HG03432 (cell line): ENCODE results near the gene AZIN2.
A peak's percentile ranks its signal among the peaks of the same experiment; 100 is the strongest.
"Not testable (repeated sequence)": the region's sequence is repeated elsewhere in the genome, so short reads cannot be mapped to it uniquely, and the experiment has no call there.

Source experiments
- ATAC-seq: cut with Tn5 transposase; IDR thresholded peaks from one replicate; pipeline ENCODE4 v1.9.1; 2021; ENCODE audit warnings: mild to moderate bottlenecking, moderate library complexity; ENCODE audit not compliant: unreplicated experiment

AZIN2 gene

DNA sequence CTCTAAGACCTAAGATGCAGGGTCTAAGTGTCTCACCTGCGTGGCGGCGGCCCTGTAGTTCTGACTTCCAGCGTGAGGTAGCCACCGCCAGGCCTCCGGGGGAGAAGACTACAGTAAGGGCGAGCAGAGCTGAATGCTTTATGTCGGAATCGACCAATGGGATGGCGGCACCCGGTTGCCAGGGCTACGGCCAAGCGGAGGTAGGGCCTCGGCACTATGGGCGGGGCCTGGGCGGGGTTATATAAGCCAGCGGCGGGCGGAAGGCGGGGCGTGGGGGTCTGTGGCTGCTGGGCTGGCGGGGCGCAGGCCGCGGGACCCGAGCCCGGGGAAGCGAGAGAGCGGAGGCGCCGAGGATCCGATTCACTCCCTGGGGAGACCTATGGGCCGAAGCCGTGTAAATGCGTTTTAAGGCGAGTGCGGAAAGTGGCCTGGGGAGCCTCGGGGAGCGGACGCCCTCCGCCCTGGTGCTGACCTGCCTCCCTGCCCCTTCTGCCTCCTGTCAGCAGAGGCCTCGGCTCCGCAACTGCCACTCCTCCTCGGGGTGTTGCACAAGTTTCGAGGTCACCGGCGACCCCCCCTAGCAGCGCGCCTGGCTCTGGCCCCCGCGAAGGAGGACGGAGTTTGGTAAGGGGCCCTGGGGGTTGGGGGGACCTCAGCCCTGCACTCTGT lies at the start of gene AZIN2:
Gene AZIN2 (plus strand): TSS at position 269 of the 669 bp plus-strand sequence. CDS start 1,097 bp downstream, outside the sequence.
- ATAC-seq: peak; percentile 98

DNA sequence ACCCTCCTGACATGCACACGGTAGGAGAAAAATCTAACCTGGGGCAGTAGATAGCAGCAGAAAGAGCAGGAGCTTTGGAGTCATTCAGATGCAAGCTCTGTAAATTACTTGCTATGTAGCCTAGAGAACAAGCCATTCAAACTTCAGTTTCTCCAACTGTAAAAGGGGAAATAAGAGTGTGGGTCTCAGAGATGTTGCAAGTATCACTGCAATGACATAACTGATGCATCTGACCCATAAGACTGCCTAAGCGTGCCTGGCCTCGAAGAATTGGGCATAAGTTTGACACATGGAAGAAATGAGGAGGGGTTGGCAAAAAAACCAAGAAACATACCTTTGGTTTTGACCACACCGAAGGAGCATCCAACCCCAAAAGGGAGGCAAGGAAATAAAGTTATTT lies 49.4 kb upstream of the AZIN2 start:
- no peak for ATAC-seq

DNA sequence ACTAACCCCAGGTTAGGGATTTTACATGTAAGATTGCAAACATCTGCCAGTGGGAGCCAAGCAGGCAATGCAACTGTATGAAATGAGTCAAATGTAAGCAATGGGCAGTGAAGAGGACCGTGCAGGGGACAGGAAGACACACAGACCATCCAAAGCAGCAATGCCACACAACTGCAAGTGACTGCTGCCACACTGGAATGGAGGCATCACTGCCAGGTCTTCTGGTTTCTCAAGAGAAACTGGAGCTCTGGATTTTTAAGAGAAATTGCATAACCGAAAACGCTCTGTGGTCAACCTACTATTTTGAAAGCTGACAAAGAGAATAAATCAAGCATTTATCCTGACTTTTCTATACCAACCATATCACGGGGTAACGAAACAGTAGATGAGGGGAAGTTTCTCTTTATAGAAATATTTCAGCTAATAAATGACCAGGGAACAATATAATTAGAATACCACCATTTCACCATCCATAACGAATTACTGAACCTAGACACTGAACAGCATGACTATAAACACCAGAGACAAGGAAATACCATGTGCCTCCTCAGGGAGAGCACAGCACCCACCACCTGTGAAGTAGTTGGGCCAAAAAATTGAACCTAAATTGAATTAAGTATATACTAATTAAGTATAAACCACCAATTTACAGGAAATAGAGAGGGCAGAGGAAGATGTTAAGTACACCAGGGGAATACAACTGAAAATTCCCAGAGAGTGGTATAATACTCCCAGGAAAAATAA lies 48.7 kb upstream of the AZIN2 start:
- ATAC-seq: no peak

DNA sequence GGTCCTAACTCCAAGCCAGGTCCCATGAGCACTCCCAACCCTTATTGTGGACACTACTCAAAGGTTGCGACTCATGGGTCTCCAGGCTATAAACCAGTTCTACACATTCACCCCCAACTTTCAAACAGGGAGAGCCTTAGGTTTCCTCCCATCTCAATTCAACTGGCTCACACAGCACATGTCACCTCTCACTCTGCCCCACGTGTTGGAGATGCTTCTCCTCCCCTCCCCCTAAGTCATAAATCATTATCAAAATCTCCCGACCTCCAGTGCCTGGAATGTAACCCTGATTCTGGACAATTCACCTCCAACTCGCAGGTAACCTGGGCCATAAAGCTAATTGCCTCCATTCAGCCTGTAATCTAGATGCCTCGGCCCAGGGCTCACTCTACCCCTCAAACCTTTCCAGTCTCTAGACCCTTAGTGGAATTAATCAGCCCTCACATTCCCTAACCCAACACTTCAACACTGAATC lies 44.9 kb upstream of the AZIN2 start:
- ATAC-seq: no peak

DNA sequence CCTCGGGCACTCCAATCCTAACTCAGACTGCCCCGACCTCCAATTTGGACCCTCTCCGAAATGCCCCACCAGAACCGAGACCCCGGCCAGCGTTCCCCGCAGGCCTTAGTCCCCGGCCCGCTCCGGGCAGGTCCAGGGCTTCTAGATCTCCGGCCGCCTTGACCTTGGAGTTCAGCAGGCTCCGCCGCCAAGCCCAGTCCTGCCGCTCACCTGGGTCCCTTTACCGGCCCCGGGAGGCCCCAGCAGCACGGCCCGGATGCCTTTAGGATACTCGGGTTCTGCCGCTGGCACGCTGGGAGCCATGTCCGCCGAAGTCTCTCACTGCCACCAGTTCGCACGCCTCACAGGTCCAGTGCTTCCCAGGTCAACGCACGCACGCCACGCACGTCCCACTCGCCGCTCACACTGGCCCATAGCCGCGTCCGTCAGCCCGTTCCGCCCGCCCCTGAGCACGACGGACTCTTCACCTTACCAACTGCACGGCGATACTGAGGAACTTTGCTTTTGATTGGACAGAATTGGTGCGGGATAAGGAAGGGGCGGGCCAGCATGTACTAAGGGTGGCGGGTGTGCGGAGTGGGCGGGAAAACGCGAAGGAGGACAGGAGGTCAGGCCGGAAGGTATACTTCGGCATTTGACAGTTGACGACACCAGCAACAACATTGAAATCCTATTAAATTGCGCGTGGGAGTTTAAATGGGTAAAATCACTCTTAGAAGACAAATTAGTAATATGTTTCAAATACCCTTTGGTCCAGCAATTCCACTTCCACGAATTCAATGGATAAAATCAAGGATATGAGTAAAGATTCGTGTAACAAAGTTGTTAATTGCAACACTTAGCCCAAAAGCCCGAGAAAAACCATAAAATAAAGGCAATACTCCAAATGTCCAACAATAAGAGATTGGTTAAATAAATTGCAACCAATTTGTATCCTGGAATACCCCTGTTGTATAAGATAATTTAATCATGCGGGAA lies 44.1 kb upstream of the AZIN2 start, which contains the start of gene AK2:
Gene AK2 (minus strand): TSS at position 358 of the 978 bp plus-strand sequence. CDS start 55 bp downstream, at position 303.
- peak; percentile 98 for ATAC-seq

DNA sequence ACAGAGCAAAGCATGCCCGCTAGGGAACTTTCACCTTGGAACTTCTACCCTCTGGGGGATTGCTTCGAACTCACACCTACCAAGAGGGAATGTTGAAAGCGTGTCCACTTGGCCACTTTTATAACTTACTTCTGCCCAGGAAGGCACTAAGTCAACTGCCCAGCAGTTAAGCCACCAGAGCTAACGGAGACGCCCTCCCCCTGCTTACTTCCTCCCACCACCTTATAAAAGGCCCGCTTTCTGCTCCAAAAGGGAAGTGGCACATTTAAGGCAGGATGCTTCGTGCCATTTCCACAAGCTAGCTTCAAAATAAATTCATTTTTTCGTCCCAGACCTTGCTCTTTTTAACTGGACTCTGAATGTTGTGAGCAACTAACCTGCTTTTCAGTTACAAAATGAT lies 41.1 kb upstream of the AZIN2 start:
- ATAC-seq: no peak

DNA sequence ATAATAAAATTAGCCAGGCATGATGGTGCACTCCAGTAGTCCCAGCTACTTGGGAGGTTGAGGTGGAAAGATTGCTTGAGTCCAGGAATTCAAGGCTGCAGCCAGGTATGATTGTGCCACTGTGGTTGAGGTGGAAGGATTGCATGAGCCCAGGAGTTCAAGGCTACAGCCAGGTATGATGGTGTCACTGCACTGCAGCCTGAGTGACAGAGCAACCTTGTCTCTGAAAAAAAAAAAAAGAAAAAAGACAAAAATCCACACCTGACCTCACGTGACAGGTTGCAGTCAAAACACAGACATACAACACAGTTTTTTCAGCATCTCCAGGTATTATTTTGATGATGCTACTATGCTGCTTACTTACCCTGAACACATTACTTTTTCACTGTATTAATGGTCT lies 39.9 kb upstream of the AZIN2 start:
- no peak for ATAC-seq

DNA sequence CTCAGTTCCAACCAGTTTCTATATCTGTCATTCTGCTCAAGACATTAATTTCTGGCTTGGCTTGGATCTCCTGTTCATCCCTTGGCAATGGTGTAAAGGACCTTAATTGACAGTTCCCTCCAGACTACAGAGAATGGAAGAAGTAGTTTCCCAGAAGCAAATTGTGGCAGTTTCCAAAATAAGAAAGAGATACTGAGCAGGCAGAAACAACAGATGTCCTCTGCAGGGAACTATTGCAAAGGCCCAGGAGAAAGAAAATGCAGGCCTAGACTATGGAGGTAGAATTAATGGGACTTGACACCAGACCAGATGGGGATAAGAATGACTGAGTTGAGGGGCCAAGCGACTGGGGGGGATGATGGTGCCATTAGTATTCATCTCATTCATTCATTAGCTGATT lies 38.1 kb upstream of the AZIN2 start:
- ATAC-seq: no peak

DNA sequence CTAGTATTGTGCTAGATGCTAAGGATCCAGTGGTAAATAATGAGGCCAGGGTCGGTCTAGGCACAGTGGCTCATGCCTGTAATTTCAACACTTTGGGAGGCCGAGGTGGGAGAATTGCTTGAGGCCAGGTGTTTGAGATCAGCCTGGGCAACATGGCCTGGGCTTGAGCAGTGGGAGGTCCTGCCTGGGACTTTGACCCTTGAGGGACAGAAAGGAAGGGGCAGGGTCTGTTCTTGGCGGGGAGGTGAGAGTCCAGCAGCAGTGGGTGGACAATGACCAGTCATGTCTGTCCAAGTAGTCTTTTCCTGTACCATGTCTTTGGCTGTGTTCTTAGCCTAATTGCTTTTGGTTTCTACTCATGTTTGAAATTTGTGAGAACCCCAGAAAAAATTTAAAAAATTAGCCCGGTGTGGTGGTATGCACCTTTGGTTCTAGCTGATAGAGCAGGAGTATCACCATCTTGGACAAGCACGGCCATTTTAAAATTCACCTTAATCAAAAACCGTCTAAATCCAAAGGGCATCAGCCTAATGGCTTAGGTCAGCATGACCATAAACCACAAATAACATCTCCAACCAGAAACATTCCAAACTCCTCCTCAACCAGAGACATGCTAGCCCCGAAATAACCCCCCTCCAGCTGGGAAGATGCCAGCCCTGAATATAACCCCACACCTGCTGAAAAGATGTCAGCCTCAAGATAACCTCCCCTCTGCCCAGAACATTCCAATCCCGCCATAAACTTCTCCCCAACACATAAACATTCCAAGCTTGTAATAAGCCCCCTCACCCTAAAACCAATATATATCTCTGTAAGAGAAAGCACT lies 37.5 kb upstream of the AZIN2 start:
- ATAC-seq: no peak

DNA sequence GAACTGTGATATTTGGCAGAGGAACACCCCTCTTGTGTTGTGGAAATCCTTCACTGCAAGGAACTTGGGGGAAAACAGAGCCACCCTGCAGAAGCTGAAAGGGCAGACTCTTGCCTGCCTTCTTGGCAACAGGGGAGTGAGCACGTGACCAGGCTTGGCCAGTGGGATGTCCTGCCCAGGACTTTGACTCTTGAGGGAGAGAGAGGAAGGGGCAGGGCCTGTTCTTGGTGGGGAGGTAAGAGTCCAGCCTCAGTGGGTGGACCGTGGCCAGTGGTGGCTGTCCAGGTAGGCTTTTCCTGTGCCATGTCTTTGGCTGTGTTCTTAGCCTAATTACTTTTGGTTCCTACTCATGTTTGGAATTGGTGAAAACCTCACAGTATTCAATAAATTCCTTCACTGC lies 35.7 kb upstream of the AZIN2 start:
- ATAC-seq: no peak

DNA sequence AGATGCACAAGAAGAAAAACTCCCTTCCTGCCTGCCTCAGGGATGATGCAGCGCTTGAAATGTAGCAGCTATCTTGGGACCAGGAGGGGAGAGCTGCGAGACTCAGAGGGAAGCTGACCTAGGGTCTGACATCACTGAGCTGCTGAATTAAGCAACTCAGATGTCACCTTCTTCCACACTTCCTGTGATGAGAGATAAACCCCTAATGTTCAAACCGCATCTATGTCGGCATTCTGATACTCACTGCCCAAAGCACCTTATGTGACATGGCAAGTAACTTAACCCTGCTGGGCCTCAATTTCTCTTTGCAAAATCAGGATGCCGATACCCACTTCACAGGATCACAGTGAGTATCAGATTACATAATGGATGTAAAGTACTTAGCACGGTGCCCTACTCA lies 35.1 kb upstream of the AZIN2 start:
- ATAC-seq: no peak

DNA sequence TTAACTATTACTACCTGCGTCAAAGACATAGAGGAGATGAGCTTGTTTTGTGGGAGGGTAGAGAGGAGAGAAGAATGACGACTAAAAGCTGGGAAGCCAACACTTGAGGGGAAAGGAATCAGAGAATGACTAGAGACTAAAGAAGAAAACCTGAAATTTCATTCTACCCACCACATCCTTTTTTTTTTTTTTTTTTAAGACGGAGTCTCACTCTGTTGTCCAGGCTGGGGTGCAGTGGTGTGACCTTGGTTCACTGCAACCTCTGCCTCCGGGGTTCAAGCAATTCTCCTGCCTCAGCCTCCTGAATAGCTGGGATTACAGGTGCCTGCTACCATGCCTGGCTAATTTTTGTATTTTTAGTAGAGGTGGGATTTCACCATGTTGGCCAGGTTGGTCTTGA lies 34.7 kb upstream of the AZIN2 start:
- not testable (repeated sequence) for ATAC-seq

DNA sequence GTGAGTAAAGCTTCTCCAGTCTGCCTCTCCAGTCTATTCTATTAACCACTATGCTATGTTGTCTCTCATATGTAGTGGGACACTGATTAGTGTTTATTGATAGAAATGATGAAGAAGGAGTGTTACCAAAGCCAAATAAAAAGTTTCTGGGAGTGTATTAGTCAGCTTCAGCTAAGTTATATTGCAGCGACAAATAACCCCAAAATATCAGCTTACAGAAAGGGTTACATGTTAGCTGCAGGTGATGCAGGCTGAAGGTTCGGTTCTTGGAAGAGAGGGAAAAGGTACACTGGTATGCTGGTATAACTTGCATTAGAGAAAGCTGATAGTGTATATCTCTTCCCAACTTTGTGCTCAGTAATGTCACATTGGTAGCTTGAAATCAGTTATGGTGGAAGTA lies 33.7 kb upstream of the AZIN2 start:
- no peak for ATAC-seq

DNA sequence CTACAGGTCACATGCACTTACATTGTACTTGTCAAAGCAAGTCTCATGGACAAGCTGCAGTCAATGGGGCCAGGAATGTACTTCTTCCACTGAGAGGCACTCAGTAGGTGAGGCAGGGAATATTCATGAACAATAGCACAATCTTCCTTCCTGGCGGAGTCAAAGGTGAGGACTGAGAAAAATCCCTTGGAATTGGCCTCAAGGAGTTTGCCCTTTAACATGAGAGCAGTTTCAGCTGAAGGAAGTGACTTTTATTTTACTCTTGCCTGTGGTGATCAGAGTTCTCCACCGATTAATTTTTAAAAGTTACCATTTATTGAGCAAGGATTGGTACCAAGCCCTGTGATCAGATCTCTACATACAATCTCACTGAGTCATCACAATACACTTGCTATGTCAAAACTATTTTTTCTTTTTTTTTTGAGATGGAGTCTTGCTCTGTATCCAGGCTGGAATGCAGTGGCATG lies 33.1 kb upstream of the AZIN2 start:
- ATAC-seq: no peak

DNA sequence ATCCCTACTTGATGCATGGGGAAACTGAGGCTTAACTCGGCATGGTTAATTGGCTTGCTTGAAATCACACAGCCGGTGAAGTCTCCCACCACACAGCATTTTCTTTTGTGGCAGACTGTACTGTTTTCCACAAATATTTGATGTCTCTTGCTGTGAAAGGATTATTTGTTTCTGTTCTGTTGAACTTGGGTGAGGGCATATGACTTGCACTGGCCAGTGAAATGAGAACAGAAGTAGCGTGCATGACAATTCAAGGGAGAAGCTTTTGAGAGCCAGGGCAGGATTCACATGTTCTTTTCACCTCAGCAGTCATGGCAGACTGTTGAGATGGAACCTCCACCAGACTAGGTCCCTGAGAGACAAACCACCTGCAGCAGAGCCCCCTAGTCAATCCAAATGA lies 32.5 kb upstream of the AZIN2 start:
- no peak for ATAC-seq

DNA sequence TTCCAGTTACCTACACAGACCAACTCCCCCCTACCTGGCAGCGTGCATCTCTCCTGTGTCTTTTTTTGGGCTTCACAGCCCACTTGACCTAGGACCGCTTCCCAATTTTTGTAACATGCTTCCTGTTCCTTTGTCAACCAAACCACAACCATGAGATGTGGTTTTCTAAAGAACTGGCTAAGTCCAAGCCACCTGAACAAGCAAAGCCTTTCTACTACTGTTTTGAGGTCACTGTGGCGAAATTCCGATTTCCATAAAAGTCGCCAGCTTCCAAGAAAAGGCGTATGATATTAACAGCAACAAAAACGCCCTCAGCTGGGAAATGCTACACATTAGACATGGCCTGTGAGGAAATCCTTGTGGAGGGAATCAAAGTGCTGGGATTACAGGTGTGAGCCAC lies 31.6 kb upstream of the AZIN2 start:
- no peak for ATAC-seq

DNA sequence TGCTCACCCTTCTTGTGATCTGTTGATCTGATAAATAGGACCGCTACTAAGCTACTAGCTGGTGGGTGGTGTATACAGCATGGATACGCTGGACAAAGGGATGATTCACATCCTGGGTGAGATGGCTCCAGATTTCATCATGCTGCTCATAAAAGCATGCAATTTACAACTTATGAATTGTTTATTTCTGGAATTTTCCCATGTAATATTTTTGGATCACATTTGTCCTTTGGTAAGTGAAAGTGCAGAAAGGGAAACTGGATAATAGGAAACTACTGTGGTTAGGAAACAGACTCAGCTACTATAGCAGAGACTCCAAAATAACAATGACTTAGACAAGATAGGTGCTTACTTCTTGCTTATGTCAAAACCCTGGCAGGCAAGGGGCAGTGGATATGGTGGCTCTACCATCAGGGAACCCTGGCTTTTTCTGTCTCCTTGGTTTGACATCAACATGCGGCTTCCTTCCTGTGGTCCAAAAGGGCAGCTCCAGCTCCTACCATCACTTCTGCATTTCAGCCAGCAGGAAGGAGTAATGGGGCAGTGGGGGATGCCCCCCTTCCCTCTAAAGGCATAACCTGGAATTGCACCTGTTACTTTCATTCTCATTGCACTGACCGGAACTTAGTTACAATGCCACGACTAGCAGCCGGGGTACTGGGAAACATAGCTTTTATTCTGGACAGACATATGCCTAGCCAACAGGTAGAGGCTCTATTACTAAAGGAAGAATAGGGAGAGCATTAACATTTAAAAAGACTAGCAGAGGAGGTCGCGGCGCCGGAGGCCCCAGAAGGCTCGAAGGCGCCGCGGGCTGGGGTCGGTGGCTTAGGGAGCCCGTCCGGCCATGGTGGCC lies 30.5 kb upstream of the AZIN2 start:
- ATAC-seq: no peak

DNA sequence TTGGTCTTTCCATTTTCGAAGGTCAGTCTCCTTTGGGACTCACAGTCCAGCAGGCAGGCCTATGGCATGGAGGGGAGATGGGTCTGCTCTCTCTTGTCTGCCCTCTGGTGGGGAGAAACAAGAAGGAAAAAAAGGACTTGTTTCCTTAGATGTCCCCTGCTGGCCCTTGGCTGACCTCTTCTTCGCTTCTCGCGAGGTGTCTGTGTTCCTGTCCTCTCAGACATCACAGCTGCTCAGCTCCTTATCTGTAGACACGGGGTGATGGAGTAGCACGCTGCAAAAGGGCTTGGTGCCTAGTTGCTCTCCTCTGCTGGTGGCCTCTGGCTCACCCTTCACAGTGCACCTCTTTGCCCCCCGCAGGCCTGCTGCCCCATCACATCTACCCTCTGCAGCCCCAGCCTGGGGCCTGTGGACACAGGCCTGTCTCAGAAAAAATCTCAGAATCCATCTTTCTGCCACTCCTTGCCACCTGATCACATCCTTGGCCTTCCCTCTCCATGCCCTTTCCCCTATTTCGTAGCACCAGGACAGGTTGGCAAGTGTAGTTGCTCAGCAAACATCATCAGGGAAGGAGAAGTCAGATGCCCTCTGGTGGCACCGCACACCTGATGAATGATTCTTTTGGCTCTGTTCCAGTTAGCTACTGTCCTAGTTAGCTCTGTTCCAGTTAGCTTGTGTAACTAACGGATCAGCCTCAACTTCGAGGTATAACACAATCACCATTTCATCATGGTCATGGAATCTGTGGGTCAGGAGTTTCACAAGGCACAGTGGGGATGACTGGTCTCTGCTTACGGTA lies 25.5 kb upstream of the AZIN2 start:
- ATAC-seq: no peak
